Loucy (cell line): ENCODE measurements around the gene GTPBP10.

Experiments
- H2AFZ ChIP-seq: fragments of 200-600 bp; sonication (generic); 2 replicates; pipeline ENCODE4 v1.6.0; 2016; ENCODE audit warnings: antibody characterized with exemption, mild to moderate bottlenecking, low read length, moderate library complexity
- H3F3A ChIP-seq: fragments of 200-600 bp; 2 replicates; pipeline ENCODE4 v1.6.0; 2016; ENCODE audit warnings: antibody characterized with exemption, low read depth, mild to moderate bottlenecking
- H3K27me3 ChIP-seq: fragments of 200-600 bp; sonication (generic); 2 replicates; pipeline ENCODE4 v1.6.1; 2014; ENCODE audit warnings: low read length, mild to moderate bottlenecking; ENCODE audit not compliant: insufficient read depth, poor library complexity, severe bottlenecking
- H3K36me3 ChIP-seq: fragments of 200-600 bp; sonication (generic); 2 replicates; pipeline ENCODE4 v1.6.1; 2016; ENCODE audit warnings: low read length; ENCODE audit not compliant: insufficient read depth
- H3K4me1 ChIP-seq: fragments of 200-600 bp; sonication (generic); 2 replicates; pipeline ENCODE4 v1.5.1; 2014; ENCODE audit warnings: low read length, mild to moderate bottlenecking; ENCODE audit not compliant: insufficient read depth, poor library complexity, severe bottlenecking
- H3K4me2 ChIP-seq: fragments of 200-600 bp; sonication (generic); 2 replicates; pipeline ENCODE4 v1.6.0; 2014; ENCODE audit warnings: antibody characterized with exemption, low read length, low read depth, mild to moderate bottlenecking; ENCODE audit not compliant: poor library complexity, severe bottlenecking
- H3K4me3 ChIP-seq: fragments of 200-600 bp; sonication (generic); 2 replicates; pipeline ENCODE4 v1.5.1; 2014; ENCODE audit warnings: low read length, mild to moderate bottlenecking, mixed read lengths; ENCODE audit not compliant: poor library complexity, severe bottlenecking
- H3K79me2 ChIP-seq: fragments of 200-600 bp; sonication (generic); 2 replicates; pipeline ENCODE4 v1.6.1; 2014; ENCODE audit warnings: low read length; ENCODE audit not compliant: insufficient read depth
- H3K9ac ChIP-seq: fragments of 200-600 bp; sonication (generic); 2 replicates; pipeline ENCODE4 v1.6.0; 2014; ENCODE audit warnings: mild to moderate bottlenecking, low read depth, low read length, moderate library complexity; ENCODE audit not compliant: poor library complexity, severe bottlenecking
- H3K9me2 ChIP-seq: fragments of 200-600 bp; sonication (generic); replicated peaks from 2 replicates; pipeline ENCODE4 v1.6.1; 2016; ENCODE audit warnings: low read depth, low read length, mixed read lengths
- H3K9me3 ChIP-seq: fragments of 200-600 bp; sonication (generic); 2 replicates; pipeline ENCODE4 v1.6.1; 2014; ENCODE audit warnings: mild to moderate bottlenecking, antibody characterized with exemption, low read length, low read depth; ENCODE audit not compliant: insufficient read depth
- H4K20me1 ChIP-seq: fragments of 200-600 bp; sonication (generic); 2 replicates; pipeline ENCODE4 v1.6.0; 2014; ENCODE audit warnings: antibody characterized with exemption, low read length, mild to moderate bottlenecking; ENCODE audit not compliant: insufficient read depth, poor library complexity, severe bottlenecking
- CTCF ChIP-seq: fragments of 200-600 bp; sonication (generic); conservative IDR thresholded peaks from 2 replicates; pipeline ENCODE4 v1.5.1; 2014; ENCODE audit warnings: mild to moderate bottlenecking, antibody characterized with exemption, low read length
- EZH2phosphoT487 ChIP-seq: fragments of 200-600 bp; IDR thresholded peaks from 2 replicates; pipeline ENCODE4 v1.6.1; 2018; ENCODE audit warnings: antibody characterized with exemption, mild to moderate bottlenecking, moderate library complexity, borderline replicate concordance

Gene GTPBP10

GRCh38 chr7:90346336-90347125, at the start of gene GTPBP10:
Gene GTPBP10 (plus strand): TSS chr7:90346716. CDS start chr7:90346742, 26 bp downstream.
- H3K9me2 ChIP-seq: no peaks in the 10 kb centered on the region
- H3K27me3 ChIP-seq: no peaks in the 10 kb centered on the region
- H3K4me1 ChIP-seq: peaks cover 27% of the 10 kb centered on the region
- peak within 1 kb of the TSS; percentile 94 for H3K4me3 ChIP-seq
- H4K20me1 ChIP-seq: peaks cover 5% of the 10 kb centered on the region
- peak within 1 kb of the TSS; percentile 79 for H3K4me2 ChIP-seq
- peaks cover 36% of the 10 kb centered on the region for H3K79me2 ChIP-seq
- peak within 1 kb of the TSS; percentile 92 for H2AFZ ChIP-seq
- H3K9ac ChIP-seq: peak within 1 kb of the TSS; percentile 91
- H3K36me3 ChIP-seq: no peaks in the 10 kb centered on the region
- no peaks in the 10 kb centered on the region for H3F3A ChIP-seq
- TF ChIP-seq EZH2phosphoT487 (no peak), CTCF (peak; percentile 76)
- no peaks in the 10 kb centered on the region for H3K9me3 ChIP-seq

GRCh38 chr7:90298145-90299038, 48.1 kb upstream of the GTPBP10 start:
- Histone ChIP-seq H3F3A (no peaks in the 10 kb centered on the region), H3K9ac (no peak overlapping the region), H3K27me3 (no peaks in the 10 kb centered on the region), H3K9me3 (no peaks in the 10 kb centered on the region), H4K20me1 (no peaks in the 10 kb centered on the region), H3K79me2 (no peaks in the 10 kb centered on the region), H3K4me3 (no peak overlapping the region), H3K36me3 (no peaks in the 10 kb centered on the region), H3K4me1 (no peaks in the 10 kb centered on the region), H2AFZ (no peak overlapping the region), H3K4me2 (no peak overlapping the region), H3K9me2 (no peaks in the 10 kb centered on the region)
- TF ChIP-seq EZH2phosphoT487 (no peak), CTCF (peak; percentile 72)

- Histone ChIP-seq H3K36me3 (no peaks in the 10 kb centered on the region), H3K27me3 (no peaks in the 10 kb centered on the region), H3K4me3 (no peak overlapping the region), H3K4me2 (no peak overlapping the region), H3K79me2 (no peaks in the 10 kb centered on the region), H3K9me3 (no peaks in the 10 kb centered on the region), H3F3A (no peaks in the 10 kb centered on the region), H2AFZ (no peak overlapping the region), H3K4me1 (no peaks in the 10 kb centered on the region), H3K9me2 (no peaks in the 10 kb centered on the region), H3K9ac (no peak overlapping the region), H4K20me1 (no peaks in the 10 kb centered on the region)
- TF ChIP-seq EZH2phosphoT487 (no peak), CTCF (no peak)
These were observed 43.3 kb upstream of the GTPBP10 start for GRCh38 chr7:90303241-90303640.
